Measurements from ENCODE around the gene SYTL3. TPM values are rescaled to one million over a fixed set of nuclear protein-coding genes. Genes with fewer than 3 reads are reported as not detected.

Gene SYTL3
- total RNA-seq, 1 donor: 2.2 TPM

- no peak for TF ChIP-seq CTCF (IDR thresholded peaks at IDR 0.05; ENCODE audit: extremely low read depth, low read depth, low read length)
- Histone ChIP-seq H3K27ac (ENCODE audit: low read depth, low read length) (no peak overlapping the region), H3K36me3 (ENCODE audit: insufficient read depth, low read length) (no peaks in the 10 kb centered on the region), H2AFZ (ENCODE audit: low read length) (no peak overlapping the region), H3K4me2 (ENCODE audit: insufficient read depth, low read length) (no peak overlapping the region), H3K79me2 (ENCODE audit: insufficient read depth, low read length) (no peaks in the 10 kb centered on the region), H4K20me1 (ENCODE audit: insufficient read depth, low read length) (no peaks in the 10 kb centered on the region), H3K4me1 (ENCODE audit: insufficient read depth, low read length) (peaks cover 19% of the 10 kb centered on the region), H3K9me3 (ENCODE audit: low read depth, low read length) (no peaks in the 10 kb centered on the region), H3K4me3 (ENCODE audit: insufficient read depth, low read length) (no peak overlapping the region), H3K27me3 (ENCODE audit: insufficient read depth, low read length) (no peaks in the 10 kb centered on the region)
- no peak for DNase-seq (ENCODE audit: insufficient read length, low spot score, missing footprints)
Measured at GRCh38 chr6:158709809-158710208, 60.0 kb downstream of the SYTL3 start.

- no peak overlapping the region for H3K27ac ChIP-seq (ENCODE audit: low read depth, low read length)
- H3K4me2 ChIP-seq (ENCODE audit: insufficient read depth, low read length): no peak overlapping the region
- DNase-seq (ENCODE audit: insufficient read length, low spot score, missing footprints): no peak
Measured at GRCh38 chr6:158711264-158711663, 61.4 kb downstream of the SYTL3 start.

GRCh38 chr6:158713469-158713868 lies 63.6 kb downstream of the SYTL3 start:
- H3K4me3 ChIP-seq (ENCODE audit: insufficient read depth, low read length): no peak overlapping the region
- no peak for DNase-seq (ENCODE audit: insufficient read length, low spot score, missing footprints)
- H3K36me3 ChIP-seq (ENCODE audit: insufficient read depth, low read length): no peaks in the 10 kb centered on the region
- H3K27me3 ChIP-seq (ENCODE audit: insufficient read depth, low read length): no peaks in the 10 kb centered on the region
- no peaks in the 10 kb centered on the region for H4K20me1 ChIP-seq (ENCODE audit: insufficient read depth, low read length)
- no peak overlapping the region for H3K4me2 ChIP-seq (ENCODE audit: insufficient read depth, low read length)
- no peaks in the 10 kb centered on the region for H3K9me3 ChIP-seq (ENCODE audit: low read depth, low read length)
- no peak overlapping the region for H2AFZ ChIP-seq (ENCODE audit: low read length)
- H3K79me2 ChIP-seq (ENCODE audit: insufficient read depth, low read length): no peaks in the 10 kb centered on the region
- H3K27ac ChIP-seq (ENCODE audit: low read depth, low read length): no peak overlapping the region
- H3K4me1 ChIP-seq (ENCODE audit: insufficient read depth, low read length): peaks cover 2% of the 10 kb centered on the region
- TF ChIP-seq CTCF (IDR thresholded peaks at IDR 0.05; ENCODE audit: extremely low read depth, low read depth, low read length): no peak

More at GRCh38 chr6:158711264-158711663, 61.4 kb downstream of the SYTL3 start:
- Histone ChIP-seq H3K79me2 (ENCODE audit: insufficient read depth, low read length) (no peaks in the 10 kb centered on the region), H3K4me1 (ENCODE audit: insufficient read depth, low read length) (peaks cover 19% of the 10 kb centered on the region), H2AFZ (ENCODE audit: low read length) (no peak overlapping the region), H3K36me3 (ENCODE audit: insufficient read depth, low read length) (no peaks in the 10 kb centered on the region), H3K4me3 (ENCODE audit: insufficient read depth, low read length) (no peak overlapping the region), H4K20me1 (ENCODE audit: insufficient read depth, low read length) (no peaks in the 10 kb centered on the region), H3K9me3 (ENCODE audit: low read depth, low read length) (no peaks in the 10 kb centered on the region), H3K27me3 (ENCODE audit: insufficient read depth, low read length) (no peaks in the 10 kb centered on the region)
- no peak for TF ChIP-seq CTCF (IDR thresholded peaks at IDR 0.05; ENCODE audit: extremely low read depth, low read depth, low read length)

- TF ChIP-seq CTCF (IDR thresholded peaks at IDR 0.05; ENCODE audit: extremely low read depth, low read depth, low read length): no peak
- Histone ChIP-seq H2AFZ (ENCODE audit: low read length) (no peak overlapping the region), H3K27me3 (ENCODE audit: insufficient read depth, low read length) (no peaks in the 10 kb centered on the region), H3K79me2 (ENCODE audit: insufficient read depth, low read length) (no peaks in the 10 kb centered on the region), H3K4me1 (ENCODE audit: insufficient read depth, low read length) (no peaks in the 10 kb centered on the region), H3K4me2 (ENCODE audit: insufficient read depth, low read length) (no peak overlapping the region), H3K4me3 (ENCODE audit: insufficient read depth, low read length) (no peak overlapping the region), H3K27ac (ENCODE audit: low read depth, low read length) (no peak overlapping the region), H3K36me3 (ENCODE audit: insufficient read depth, low read length) (no peaks in the 10 kb centered on the region), H4K20me1 (ENCODE audit: insufficient read depth, low read length) (no peaks in the 10 kb centered on the region), H3K9me3 (ENCODE audit: low read depth, low read length) (no peaks in the 10 kb centered on the region)
- DNase-seq (ENCODE audit: insufficient read length, low spot score, missing footprints): no peak
Measured at GRCh38 chr6:158714706-158715105, 64.9 kb downstream of the SYTL3 start.
